GM21825 (cell line): ENCODE measurements around the gene C20orf141.
A peak's percentile ranks its signal among the peaks of the same experiment; 100 is the strongest.
"Not testable (repeated sequence)": the region's sequence is repeated elsewhere in the genome, so short reads cannot be mapped to it uniquely, and the experiment has no call there.

Experiments
- ATAC-seq: cut with Tn5 transposase; IDR thresholded peaks from one replicate; pipeline ENCODE4 v1.9.1; 2021; ENCODE audit warnings: mild to moderate bottlenecking, moderate library complexity; ENCODE audit not compliant: unreplicated experiment

C20orf141 gene

DNA sequence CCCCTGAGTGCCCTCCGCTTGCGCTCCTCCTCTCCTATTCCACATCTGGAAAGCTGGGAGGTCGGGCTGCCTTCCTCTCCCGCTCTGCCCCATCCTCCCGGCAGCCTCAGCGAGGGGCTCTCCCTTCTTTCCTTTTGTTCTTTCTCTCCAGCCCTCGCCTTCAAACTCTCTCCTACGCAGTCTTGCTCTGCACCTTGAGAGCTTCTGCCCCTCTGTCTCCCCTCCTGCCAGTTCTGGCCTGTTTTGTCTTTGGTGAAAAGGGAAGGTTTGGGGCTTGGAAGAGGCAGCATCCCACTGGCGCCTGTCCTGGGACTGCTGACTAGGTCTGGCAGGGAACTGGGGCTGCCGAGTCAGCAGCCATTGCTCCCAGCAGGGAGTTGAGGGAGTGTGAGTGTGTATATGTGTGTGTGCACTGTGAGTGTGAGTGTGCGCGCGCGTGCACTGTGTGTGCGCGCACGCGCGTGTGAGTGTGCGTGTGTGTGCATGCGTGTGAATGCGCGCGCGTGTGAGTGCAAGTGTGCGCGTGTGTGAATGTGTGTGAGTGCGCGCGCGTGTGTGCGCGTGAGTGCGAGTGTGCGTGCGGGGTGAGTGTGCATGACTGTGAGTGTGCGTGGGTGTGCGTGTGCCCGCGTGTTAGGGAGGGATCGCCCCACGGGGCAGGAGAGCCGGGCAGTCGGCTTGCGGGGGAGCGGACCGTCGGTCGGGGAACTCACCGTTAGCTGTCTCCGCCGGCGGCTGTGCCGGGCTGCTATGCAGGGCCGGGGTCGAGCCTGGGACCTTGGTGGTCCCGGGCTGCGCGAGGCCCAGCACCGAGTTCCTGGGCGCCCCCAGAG, 14.9 kb upstream of the C20orf141 start:
- ATAC-seq = peak; percentile 18

GRCh38 chr20:2800521-2801285, 14.1 kb upstream of the C20orf141 start, which contains the start of gene CPXM1:
Gene CPXM1, minus strand, starts transcription at chr20:2800627. Its CDS starts 55 bp downstream, at chr20:2800572.
- peak; percentile 63 for ATAC-seq

- no peak for ATAC-seq
Measured at GRCh38 chr20:2801286-2801728, 13.5 kb upstream of the C20orf141 start.

GRCh38 chr20:2804041-2804828, 10.6 kb upstream of the C20orf141 start:
- no peak for ATAC-seq

GRCh38 chr20:2804852-2805688, 9.7 kb upstream of the C20orf141 start:
- ATAC-seq = no peak

DNA sequence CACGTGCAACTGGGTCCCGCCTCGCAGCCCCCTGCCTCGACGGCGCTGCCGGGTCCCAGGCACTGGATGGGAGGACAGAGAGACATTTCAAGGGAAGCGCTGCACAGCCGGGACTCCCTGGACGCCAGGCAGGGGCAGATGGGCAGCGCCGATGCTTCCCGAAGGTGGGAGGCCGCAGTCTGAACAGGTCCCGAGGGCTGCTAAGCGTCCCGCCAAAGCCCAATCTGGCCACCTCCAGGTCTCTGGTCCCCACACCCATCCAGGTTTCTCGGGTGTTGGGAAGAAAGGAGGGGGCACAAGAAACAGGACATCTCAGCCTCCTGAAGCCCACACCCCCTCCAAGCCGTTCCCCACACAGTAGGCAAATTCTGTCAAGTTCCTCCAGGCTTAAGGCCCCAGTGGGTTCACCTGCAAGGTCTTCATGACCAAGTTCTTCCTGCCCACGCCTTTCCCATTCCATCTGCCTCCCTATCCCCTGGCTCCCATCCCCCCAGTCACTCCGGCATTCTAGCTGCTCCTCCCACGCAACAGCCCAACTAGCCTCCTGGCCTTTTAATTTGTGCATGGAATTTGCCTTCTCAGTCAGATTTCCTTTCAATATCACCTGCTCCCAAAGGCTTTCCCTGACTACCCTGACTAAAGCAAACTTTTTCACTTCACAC, 9.0 kb upstream of the C20orf141 start:
- no peak for ATAC-seq

- ATAC-seq = no peak
Measured at GRCh38 chr20:2806351-2806701, 8.5 kb upstream of the C20orf141 start.

- no peak for ATAC-seq
Measured at GRCh38 chr20:2807019-2807418, 7.8 kb upstream of the C20orf141 start.

DNA sequence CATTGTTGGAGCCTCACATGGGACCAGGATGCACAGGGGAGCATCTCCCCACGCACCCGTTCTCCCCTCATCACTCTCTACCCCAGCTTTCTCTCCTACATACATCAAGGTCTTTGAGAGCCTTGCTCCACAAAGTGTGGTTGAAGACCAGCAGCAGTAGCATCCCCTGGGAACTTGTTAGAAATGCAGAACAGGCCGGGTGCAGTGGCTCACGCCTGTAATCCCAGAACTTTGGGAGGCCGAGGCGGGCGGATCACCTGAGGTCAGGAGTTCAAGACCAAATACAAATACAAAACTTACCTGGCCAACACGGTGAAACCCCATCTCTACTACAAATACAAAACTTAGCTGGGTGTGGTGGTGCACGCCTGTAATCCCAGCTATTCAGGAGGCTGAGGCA, 6.9 kb upstream of the C20orf141 start:
- ATAC-seq = not testable (repeated sequence)

DNA sequence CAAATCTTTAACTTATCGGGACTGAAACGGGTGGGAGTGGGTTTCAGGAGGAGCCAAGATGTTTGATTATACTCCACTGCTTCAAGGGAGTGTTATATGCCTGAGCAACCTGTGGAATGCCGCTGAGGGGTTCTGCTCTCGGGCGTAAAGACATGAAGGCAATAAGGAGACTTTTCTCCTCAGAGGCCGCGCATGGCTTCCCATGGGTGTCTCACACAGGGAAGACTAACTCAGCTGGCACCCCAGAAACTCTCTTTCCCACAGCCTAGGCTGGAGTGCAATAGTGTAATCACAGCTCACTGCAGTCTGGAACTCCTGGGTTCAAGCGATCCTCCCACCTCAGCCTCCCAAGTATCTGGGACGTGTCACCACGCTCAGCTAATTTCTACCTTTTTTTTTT, 5.1 kb upstream of the C20orf141 start:
- no peak for ATAC-seq

DNA sequence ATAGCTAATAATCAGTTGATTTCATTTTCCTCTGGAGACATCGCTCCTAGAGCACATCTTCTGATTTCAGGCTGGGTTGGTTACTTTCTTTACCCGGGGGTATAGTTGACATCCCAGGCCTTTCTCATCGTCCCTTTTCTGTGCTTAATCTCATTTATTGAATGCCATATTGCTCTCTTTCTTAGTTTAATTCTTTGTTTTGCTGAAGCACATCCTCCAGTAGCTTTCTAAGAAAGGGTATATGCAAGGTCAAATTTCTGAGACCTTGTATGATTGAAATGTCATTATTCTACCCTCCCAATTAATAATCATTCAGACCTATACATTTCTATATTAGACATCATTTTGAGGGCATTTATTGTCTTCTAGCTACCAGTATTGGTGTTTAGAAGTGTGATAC, 2.6 kb upstream of the C20orf141 start:
- ATAC-seq = no peak

DNA sequence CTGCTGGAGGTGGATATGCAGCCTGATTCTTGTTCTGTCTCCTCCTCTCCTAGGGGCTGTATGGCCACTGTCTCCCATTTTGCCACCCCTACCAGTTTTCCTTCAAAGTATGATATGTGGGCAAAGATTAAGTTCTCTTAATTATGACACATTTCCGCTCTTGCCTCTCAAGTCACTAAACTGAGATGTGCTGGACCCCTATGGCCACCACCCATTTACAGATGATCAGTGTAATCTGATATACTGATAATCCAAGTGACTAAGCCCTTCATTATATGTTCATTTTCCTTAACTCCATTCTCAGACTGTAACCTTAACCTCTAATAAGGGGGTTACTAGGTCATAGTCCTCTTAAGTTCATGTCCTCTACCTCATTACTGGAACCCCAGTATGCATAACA, 711 bp upstream of the C20orf141 start:
- no peak for ATAC-seq

DNA sequence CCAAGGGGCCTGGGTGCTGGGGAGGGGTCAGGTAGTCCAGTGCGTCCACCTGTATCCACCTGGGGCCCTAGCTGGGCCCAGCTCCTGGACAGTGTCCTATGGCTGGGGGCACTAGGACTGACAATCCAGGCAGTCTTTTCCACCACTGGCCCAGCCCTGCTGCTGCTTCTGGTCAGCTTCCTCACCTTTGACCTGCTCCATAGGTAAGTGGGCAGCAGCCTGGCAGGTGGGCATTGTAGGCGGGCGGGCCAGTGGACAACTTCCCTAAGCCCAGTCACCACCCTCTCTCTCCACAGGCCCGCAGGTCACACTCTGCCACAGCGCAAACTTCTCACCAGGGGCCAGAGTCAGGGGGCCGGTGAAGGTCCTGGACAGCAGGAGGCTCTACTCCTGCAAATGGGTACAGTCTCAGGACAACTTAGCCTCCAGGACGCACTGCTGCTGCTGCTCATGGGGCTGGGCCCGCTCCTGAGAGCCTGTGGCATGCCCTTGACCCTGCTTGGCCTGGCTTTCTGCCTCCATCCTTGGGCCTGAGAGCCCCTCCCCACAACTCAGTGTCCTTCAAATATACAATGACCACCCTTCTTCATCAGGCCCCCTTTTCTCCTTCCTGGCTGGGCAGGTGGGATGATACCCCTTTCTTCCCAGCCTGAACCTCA, 584 bp downstream of the C20orf141 start:
- no peak for ATAC-seq

DNA sequence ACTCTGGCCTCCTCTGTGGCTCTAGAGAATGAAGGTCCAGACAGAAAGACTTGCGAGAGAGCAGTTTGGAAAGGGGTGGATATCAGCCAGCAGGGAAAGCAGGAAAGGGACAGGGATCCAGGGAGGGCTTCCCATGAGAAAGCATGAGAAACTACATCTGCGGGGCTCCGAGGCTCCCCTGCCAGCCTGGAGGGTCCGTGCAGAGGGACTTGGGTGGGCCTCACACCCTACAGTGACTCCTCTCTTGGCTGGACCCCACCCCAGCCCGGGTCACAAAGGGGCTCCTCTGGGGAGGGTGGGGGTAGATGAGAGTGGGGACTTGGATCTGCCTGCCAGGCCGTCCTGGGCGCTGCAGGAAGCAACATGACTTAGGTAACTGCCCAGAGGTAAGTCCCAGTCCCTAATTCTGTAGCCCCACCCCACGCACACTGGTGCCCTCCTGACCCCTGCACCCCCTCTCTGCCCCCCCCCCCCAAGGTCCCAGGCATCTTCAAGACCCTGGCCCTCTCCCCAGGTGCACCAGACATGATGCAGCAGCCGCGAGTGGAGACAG, 1.3 kb downstream of the C20orf141 start, which contains the start of gene TMEM239:
TSS of gene TMEM239 (plus strand) at position 335 of the 553 bp plus-strand sequence. CDS start at position 526, 191 bp downstream.
- no peak for ATAC-seq

GRCh38 chr20:2816583-2817340, 2.0 kb downstream of the C20orf141 start:
- no peak for ATAC-seq

- no peak for ATAC-seq
Measured at GRCh38 chr20:2817341-2817726, 2.5 kb downstream of the C20orf141 start.

GRCh38 chr20:2817891-2818595, 3.3 kb downstream of the C20orf141 start:
- no peak for ATAC-seq
